GM21381 (cell line): ENCODE results near the gene SAMD5.

Experiments
- ATAC-seq: cut with Tn5 transposase; IDR thresholded peaks from one replicate; pipeline ENCODE4 v1.9.1; 2021; ENCODE audit warnings: mild to moderate bottlenecking, moderate library complexity; ENCODE audit not compliant: unreplicated experiment

Gene SAMD5

GRCh38 chr6:147564556-147564955, 56.1 kb downstream of the SAMD5 start:
- ATAC-seq, result no peak

GRCh38 chr6:147566244-147566898, 57.9 kb downstream of the SAMD5 start:
- ATAC-seq, result no peak

GRCh38 chr6:147567141-147567805, 58.8 kb downstream of the SAMD5 start:
- ATAC-seq, result peak; percentile 50

GRCh38 chr6:147569788-147570187, 61.3 kb downstream of the SAMD5 start:
- no peak for ATAC-seq

- ATAC-seq, result no peak
These were observed 62.2 kb downstream of the SAMD5 start for GRCh38 chr6:147570681-147571080.

- ATAC-seq, result no peak
These were observed 69.0 kb downstream of the SAMD5 start for GRCh38 chr6:147577488-147577887.

GRCh38 chr6:147578159-147578558, 69.7 kb downstream of the SAMD5 start:
- ATAC-seq, result no peak

- no peak for ATAC-seq
These were observed 70.4 kb downstream of the SAMD5 start for GRCh38 chr6:147578883-147579282.

- ATAC-seq, result no peak
These were observed 71.2 kb downstream of the SAMD5 start for GRCh38 chr6:147579667-147580066.

GRCh38 chr6:147582991-147583390, 74.5 kb downstream of the SAMD5 start:
- ATAC-seq, result no peak

GRCh38 chr6:147585256-147585655, 76.8 kb downstream of the SAMD5 start:
- ATAC-seq, result no peak

- ATAC-seq, result no peak
These were observed 77.6 kb downstream of the SAMD5 start for GRCh38 chr6:147586044-147586443.

GRCh38 chr6:147587907-147588306, 79.4 kb downstream of the SAMD5 start:
- ATAC-seq, result no peak

GRCh38 chr6:147588469-147588868, 80.0 kb downstream of the SAMD5 start:
- ATAC-seq, result no peak

GRCh38 chr6:147589739-147590250, 81.3 kb downstream of the SAMD5 start:
- no peak for ATAC-seq

- ATAC-seq, result no peak
These were observed 87.5 kb downstream of the SAMD5 start for GRCh38 chr6:147595961-147596360.

GRCh38 chr6:147603392-147604081, 95.0 kb downstream of the SAMD5 start:
- ATAC-seq, result no peak

GRCh38 chr6:147604373-147604772, 95.9 kb downstream of the SAMD5 start:
- ATAC-seq, result no peak

- no peak for ATAC-seq
These were observed 103.5 kb downstream of the SAMD5 start for GRCh38 chr6:147611992-147612391.

GRCh38 chr6:147614501-147614900, 106.0 kb downstream of the SAMD5 start:
- ATAC-seq, result no peak

- ATAC-seq, result no peak
These were observed 107.4 kb downstream of the SAMD5 start for GRCh38 chr6:147615659-147616456.
